ENCODE data around the gene TMEM132D.

The TMEM132D gene

GRCh38 chr12:129115558-129115957 lies 788.3 kb downstream of the TMEM132D start:
- Histone ChIP-seq H3K4me1 (ENCODE audit: low read depth, poor library complexity, severe bottlenecking) (no peaks in the 10 kb centered on the region), H3K27me3 (ENCODE audit: insufficient read depth, low read depth) (no peaks in the 10 kb centered on the region), H2AFZ (ENCODE audit: low read depth) (no peak overlapping the region), H3K36me3 (ENCODE audit: insufficient read depth) (no peaks in the 10 kb centered on the region), H3K27ac (no peak overlapping the region), H4K20me1 (ENCODE audit: insufficient read depth) (no peaks in the 10 kb centered on the region), H3K9ac (no peak overlapping the region), H3K4me3 (IDR thresholded peaks at IDR 0.05; ENCODE audit: insufficient read depth, low read depth, low read length) (no peak overlapping the region), H3K4me2 (no peak overlapping the region), H3K79me2 (ENCODE audit: insufficient read depth, low read depth) (no peaks in the 10 kb centered on the region)
- TF ChIP-seq CTCF (conservative IDR thresholded peaks at IDR 0.05; ENCODE audit: low read depth, low read length): no peak

GRCh38 chr12:129110575-129110974 lies 793.2 kb downstream of the TMEM132D start:
- H3K36me3 ChIP-seq (ENCODE audit: insufficient read depth): no peaks in the 10 kb centered on the region
- no peaks in the 10 kb centered on the region for H4K20me1 ChIP-seq (ENCODE audit: insufficient read depth)
- H3K4me1 ChIP-seq (ENCODE audit: low read depth, poor library complexity, severe bottlenecking): no peaks in the 10 kb centered on the region
- no peak overlapping the region for H2AFZ ChIP-seq (ENCODE audit: low read depth)
- no peak overlapping the region for H3K4me2 ChIP-seq
- H3K27me3 ChIP-seq (ENCODE audit: insufficient read depth, low read depth): no peaks in the 10 kb centered on the region
- H3K9ac ChIP-seq: no peak overlapping the region
- no peak overlapping the region for H3K4me3 ChIP-seq (IDR thresholded peaks at IDR 0.05; ENCODE audit: insufficient read depth, low read depth, low read length)
- no peak for TF ChIP-seq CTCF (conservative IDR thresholded peaks at IDR 0.05; ENCODE audit: low read depth, low read length)
- no peak overlapping the region for H3K27ac ChIP-seq
- no peaks in the 10 kb centered on the region for H3K79me2 ChIP-seq (ENCODE audit: insufficient read depth, low read depth)

- H3K79me2 ChIP-seq (ENCODE audit: insufficient read depth, low read depth): no peaks in the 10 kb centered on the region
- no peak overlapping the region for H3K4me3 ChIP-seq (IDR thresholded peaks at IDR 0.05; ENCODE audit: insufficient read depth, low read depth, low read length)
- no peak for TF ChIP-seq CTCF (conservative IDR thresholded peaks at IDR 0.05; ENCODE audit: low read depth, low read length)
- H4K20me1 ChIP-seq (ENCODE audit: insufficient read depth): no peaks in the 10 kb centered on the region
- no peaks in the 10 kb centered on the region for H3K4me1 ChIP-seq (ENCODE audit: low read depth, poor library complexity, severe bottlenecking)
- no peaks in the 10 kb centered on the region for H3K36me3 ChIP-seq (ENCODE audit: insufficient read depth)
- no peaks in the 10 kb centered on the region for H3K27me3 ChIP-seq (ENCODE audit: insufficient read depth, low read depth)
- H3K4me2 ChIP-seq: no peak overlapping the region
- no peak overlapping the region for H2AFZ ChIP-seq (ENCODE audit: low read depth)
- no peak overlapping the region for H3K27ac ChIP-seq
- no peak overlapping the region for H3K9ac ChIP-seq
Measured at GRCh38 chr12:129109174-129110001, 794.4 kb downstream of the TMEM132D start.

DNA sequence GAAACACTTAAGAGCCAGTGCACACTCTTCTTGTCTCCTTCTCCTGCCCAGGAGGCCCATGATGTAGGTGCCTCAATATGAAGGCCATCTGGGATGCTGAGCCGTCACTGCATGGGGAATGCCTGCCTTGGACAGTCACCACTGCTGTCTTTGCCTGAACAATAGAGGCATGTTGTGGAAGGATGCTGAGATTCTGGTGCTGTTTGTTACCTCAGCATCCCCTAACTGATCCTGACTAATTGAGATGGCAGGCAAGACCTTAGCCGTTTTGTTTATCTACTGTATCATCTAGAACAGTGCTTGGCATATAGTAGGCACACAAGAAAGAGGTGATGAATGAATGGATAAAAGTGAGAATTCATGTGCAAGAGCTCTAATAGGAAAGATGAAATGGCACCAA lies 797.1 kb downstream of the TMEM132D start:
- Histone ChIP-seq H3K4me2 (no peak overlapping the region), H3K36me3 (ENCODE audit: insufficient read depth) (no peaks in the 10 kb centered on the region), H3K4me1 (ENCODE audit: low read depth, poor library complexity, severe bottlenecking) (no peaks in the 10 kb centered on the region), H3K9ac (no peak overlapping the region), H3K4me3 (IDR thresholded peaks at IDR 0.05; ENCODE audit: insufficient read depth, low read depth, low read length) (no peak overlapping the region), H3K27me3 (ENCODE audit: insufficient read depth, low read depth) (no peaks in the 10 kb centered on the region), H3K79me2 (ENCODE audit: insufficient read depth, low read depth) (no peaks in the 10 kb centered on the region), H2AFZ (ENCODE audit: low read depth) (no peak overlapping the region), H3K27ac (no peak overlapping the region), H4K20me1 (ENCODE audit: insufficient read depth) (no peaks in the 10 kb centered on the region)
- TF ChIP-seq CTCF (conservative IDR thresholded peaks at IDR 0.05; ENCODE audit: low read depth, low read length): no peak
